ENCODE data around the gene ZNF383.
"Not testable (repeated sequence)": the region's sequence is repeated elsewhere in the genome, so short reads cannot be mapped to it uniquely, and the experiment has no call there.

ZNF383 gene

GRCh38 chr19:37217775-37218591 is at the start of gene ZNF383:
TSS of gene ZNF383 (plus strand) at chr19:37218214. CDS start at chr19:37230454, 12,240 bp downstream.
- DNase-seq: peak; percentile 81 to 83

GRCh38 chr19:37172368-37173366 is 45.3 kb upstream of the ZNF383 start, which contains the start of gene ZNF585A:
TSS of gene ZNF585A (minus strand) at chr19:37172695. CDS start at chr19:37169910, 2,785 bp downstream.
- peak; percentile 89 to 90 for DNase-seq

GRCh38 chr19:37186071-37186470 is 31.9 kb upstream of the ZNF383 start:
- not testable (repeated sequence) for DNase-seq

- not testable (repeated sequence) for DNase-seq
Observed at GRCh38 chr19:37195248-37195647, 22.8 kb upstream of the ZNF383 start.

GRCh38 chr19:37197115-37197514 is 20.9 kb upstream of the ZNF383 start:
- not testable (repeated sequence) for DNase-seq

GRCh38 chr19:37197768-37198167 is 20.2 kb upstream of the ZNF383 start:
- no peak for DNase-seq

GRCh38 chr19:37217480-37217774 is 587 bp upstream of the ZNF383 start:
- DNase-seq: no peak

- no peak for DNase-seq
Observed at GRCh38 chr19:37218592-37218935, 550 bp downstream of the ZNF383 start.

GRCh38 chr19:37220383-37220782 is 2.4 kb downstream of the ZNF383 start:
- no peak for DNase-seq

- DNase-seq: no peak
Observed at GRCh38 chr19:37221136-37221535, 3.1 kb downstream of the ZNF383 start.

GRCh38 chr19:37226248-37226647 is 8.2 kb downstream of the ZNF383 start:
- no peak for DNase-seq

- DNase-seq: peak in 1 of 2 donors; percentile 11
Observed at GRCh38 chr19:37227996-37228395, 10.0 kb downstream of the ZNF383 start.

GRCh38 chr19:37243206-37243632 is 25.2 kb downstream of the ZNF383 start:
- DNase-seq: no peak

- DNase-seq: no peak
Observed at GRCh38 chr19:37251308-37252229, 33.6 kb downstream of the ZNF383 start.

- not testable (repeated sequence) for DNase-seq
Observed at GRCh38 chr19:37263028-37263427, 45.0 kb downstream of the ZNF383 start.

- DNase-seq: not testable (repeated sequence)
Observed at GRCh38 chr19:37267005-37267404, 49.0 kb downstream of the ZNF383 start.

GRCh38 chr19:37267755-37268154 is 49.7 kb downstream of the ZNF383 start:
- DNase-seq: not testable (repeated sequence)

- DNase-seq: not testable (repeated sequence)
Observed at GRCh38 chr19:37280656-37281055, 62.6 kb downstream of the ZNF383 start.

GRCh38 chr19:37284020-37284419 is 66.0 kb downstream of the ZNF383 start:
- not testable (repeated sequence) for DNase-seq

- not testable (repeated sequence) for DNase-seq
Observed at GRCh38 chr19:37289229-37289628, 71.2 kb downstream of the ZNF383 start.

- DNase-seq: peak in 1 of 2 donors; percentile 28
Observed at GRCh38 chr19:37292998-37293939, 75.3 kb downstream of the ZNF383 start.
